GM21515 (cell line): ENCODE measurements around the gene ANO9.

Experiments
- ATAC-seq: cut with Tn5 transposase; IDR thresholded peaks from one replicate; pipeline ENCODE4 v1.9.1; 2021; ENCODE audit not compliant: unreplicated experiment

The ANO9 gene

DNA sequence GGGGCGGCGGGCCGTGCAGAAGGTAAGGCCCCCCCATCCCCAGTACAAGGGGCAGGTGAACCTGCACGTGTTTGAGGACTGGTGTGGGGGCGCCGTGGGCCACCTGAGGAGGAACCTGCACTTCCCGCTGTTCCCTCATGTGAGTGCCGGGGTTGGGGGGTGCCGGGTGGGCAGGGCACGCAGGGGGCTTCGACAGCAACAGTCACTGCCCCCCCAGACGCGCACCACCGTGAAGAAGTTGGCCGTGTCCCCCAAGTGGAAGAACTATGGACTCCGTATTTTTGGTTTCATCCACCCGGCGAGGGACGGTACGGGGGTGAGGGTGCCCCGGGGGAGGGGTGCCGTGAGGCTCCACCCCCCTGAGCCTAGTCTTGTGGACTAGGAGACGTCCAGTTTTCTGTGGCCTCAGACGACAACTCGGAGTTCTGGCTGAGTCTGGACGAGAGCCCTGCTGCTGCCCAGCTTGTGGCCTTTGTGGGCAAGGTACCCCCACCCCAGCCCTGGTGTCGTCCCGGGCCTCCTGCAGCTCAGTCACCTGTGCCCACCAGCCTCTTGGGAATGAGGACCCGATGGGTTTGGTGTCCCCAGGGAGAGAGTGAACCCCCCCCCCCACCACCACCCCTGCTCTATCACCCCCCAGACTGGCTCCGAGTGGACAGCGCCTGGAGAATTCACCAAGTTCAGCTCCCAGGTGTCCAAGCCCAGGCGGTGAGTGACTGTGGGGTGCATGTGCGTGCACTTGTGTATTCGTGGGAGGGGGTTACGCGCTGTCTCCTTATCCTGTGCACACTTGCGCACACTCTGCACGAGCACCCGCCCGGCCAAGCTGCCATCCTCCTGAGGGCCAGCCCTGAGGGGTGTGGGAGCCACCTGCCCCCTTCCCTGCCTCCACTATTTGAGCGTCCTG, 68.7 kb downstream of the ANO9 start:
- no peak for ATAC-seq

DNA sequence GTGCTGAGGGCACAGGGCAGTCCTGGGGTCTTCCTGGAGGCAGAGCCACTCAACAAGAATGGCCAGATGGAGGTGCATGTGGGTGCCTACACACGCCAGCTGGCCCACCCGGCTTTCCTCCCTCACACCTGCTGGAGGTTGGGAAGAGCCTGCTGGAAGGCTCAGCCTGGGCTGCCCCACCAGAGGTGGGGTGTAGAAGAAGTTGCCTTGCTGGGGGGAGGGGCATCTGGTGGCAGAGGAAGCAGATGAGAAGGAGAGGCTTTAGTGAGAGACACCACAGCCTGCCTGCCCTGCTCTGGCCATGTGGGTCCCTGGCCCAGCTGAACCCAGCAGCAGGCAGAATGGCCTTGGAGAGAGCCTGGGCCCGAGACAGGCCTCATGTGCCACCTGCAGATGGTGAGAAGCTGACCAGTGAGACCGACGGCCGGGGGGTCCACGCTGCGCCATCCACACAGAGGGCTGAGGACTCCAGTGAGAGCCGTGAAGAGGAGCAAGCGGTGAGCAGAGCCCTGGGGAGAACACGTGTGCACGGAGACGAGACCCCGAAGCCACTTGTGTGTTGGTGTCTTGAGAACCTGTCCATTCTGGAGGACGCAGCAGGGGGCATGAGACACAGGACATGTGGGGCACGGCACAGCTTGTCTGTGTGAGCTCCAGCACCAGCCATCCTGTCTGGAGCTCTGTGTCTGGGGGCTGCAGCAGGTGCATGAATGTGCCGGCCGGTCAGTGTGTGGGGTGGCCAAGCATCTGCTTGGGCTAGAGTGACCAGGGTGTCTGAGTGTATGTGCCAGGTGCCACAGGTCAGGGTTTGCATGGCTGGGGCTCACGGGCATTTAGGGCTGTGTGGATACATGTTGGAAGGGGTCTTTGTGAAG, 69.9 kb downstream of the ANO9 start:
- no peak for ATAC-seq

DNA sequence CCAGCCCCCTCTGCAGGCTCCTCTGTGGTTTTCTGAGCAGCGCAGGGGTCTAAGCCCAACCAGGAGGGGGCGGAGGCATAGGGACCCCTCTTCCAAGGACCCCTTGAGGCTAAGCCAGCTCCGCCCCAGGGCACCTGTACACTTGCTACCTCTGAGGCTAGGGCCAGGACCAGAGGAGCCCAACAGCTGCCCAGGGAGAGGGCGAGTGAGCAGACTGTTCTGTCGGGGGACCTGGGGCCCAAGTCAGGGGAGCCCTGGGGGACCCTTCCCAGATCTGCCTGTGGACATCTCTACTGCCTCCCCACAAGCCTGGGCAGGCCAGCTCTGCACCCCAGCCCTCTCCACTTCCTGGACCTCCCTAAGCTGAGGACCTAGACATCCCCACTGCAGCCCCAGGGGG, 70.8 kb downstream of the ANO9 start:
- ATAC-seq, result no peak

DNA sequence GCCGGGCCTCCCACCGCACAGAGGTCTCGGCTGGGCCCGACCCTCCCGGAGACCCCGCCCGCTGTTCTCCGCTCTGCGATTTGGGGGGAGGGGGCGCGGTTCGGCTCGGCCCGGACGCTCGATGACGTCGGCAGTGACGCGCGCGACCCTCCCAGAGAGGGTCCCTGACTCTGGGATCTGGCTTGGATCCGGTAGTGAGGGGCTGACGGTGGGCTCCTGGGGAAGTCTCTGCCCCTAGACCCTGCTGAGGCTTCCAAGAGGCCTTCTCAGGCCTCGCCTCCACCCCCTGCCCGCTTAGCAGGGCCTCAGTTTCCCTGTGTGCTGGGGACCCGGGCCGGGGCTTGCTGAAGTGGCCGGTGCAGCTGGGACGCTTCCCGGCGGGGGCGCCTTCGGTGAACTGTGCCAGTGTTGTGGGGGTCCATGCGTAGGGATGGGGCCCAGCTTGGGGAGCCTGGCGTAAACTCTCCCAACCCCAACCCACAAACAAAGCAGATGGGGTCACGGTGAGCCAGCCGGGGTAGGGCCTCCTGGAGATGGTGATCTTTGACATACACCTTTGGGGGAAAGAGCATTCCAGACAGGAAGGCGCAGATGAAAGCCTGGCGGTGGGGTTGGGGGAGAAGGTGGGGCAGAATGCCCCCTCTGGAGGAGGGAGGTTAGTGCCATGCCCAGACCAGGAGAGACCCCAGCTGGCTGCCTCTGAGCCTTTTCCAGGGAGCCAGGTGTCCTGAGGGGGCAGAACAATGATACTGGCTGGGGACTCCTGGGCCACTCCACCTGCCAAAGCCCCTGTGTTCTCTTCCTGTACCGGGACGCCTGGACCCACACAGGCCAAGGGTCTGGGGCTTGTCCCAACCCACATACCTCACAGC, 71.5 kb downstream of the ANO9 start:
- ATAC-seq, result no peak

DNA sequence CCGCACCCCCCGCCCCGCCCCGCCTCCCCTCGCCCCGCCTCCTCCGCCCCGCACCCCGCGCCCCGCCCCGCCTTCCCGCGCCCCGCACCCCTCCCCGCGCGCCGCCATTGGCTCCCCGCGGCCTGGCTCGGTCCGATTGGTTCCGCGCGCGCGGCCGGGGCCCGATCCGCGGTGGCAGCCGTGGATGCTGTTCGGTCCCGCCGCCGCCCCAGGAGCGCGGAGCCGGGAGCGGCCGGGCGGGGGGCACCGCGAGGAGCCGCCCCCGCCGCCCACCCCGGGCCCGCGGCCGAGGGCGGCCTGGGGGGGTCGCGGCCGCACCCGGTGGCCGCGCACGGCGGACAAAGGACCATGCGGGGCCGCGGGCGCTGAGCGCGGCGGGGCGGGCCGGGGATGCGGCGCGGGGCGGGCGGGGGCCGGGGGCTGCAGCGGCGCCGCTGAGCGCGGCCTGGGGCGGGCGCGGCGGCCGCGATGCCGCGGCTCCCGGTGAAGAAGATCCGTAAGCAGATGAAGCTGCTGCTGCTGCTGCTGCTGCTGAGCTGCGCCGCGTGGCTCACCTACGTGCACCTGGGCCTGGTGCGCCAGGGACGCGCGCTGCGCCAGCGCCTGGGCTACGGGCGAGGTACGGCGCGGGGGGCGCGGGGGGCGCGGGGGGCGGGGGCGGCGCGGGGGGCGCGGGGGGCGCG, 72.3 kb downstream of the ANO9 start, which contains the start of gene B4GALNT4:
TSS of gene B4GALNT4 (plus strand) at position 164 of the 683 bp plus-strand sequence. CDS start at position 469, 305 bp downstream.
- no peak for ATAC-seq

DNA sequence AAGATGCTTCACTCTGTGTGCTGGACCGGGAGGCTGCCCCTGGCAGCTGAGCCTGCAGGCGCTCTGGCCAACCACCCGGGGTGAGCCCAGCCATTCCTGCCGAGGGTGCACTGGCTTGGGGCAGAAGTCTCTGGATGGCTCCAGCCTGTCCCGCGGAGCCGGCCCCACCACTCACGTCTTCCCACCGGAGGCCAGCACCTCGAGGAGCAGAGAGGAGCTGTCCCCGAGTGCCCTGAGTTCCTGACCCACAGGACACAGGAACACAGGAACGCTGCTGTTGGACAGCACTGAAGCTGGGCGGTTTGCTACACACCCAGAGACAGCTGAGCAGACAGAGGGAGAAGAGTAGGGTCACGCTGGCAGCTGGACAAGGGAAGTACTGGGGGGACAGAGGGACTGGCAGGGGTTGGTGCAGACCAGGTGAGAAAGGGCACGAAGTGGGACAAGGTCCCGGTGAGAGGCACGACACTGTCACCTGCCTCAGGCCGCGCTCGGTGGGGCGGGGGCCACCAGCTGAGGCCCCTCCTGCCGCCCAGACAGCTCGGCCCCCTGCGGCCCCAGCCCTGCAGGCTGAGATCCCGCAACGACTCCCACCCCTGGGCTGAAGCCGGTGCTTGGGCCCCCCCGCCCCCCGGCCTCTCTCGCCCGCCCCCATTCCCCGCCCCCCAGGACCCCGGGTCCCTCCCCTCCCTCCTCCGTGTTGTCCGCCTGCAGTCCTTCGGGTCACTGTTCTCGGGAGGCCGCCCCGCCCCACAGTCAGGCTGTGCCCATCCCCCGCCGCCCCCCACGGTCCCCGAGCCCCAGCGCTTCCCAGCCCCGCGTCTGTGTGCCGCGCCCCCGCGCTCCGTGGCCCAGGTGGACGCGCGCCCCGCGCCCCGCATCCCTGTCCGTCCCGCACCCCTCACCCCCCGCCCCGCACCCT, 73.1 kb downstream of the ANO9 start:
- ATAC-seq, result no peak

DNA sequence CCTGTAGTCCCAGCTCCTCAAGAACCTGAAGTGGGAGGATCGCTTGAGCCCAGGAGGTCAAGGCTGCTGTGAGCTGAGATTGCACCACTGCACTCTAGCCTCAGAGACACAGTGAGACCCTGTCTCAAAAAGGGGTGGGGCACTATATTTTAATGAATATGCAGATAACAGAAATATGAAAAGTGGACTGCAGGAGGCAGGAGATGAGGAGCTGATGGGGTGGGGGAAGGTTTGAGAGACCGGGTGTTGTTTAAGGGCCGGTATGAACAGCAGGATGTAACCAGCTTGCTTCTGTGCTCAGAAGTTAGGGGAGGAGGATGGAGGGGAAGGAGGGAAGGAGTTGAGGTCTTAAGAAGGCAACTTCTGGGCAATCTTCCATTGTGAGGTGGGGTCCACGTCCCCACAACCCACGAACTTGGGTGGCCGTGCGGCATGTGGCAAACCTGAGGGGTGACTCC, 73.8 kb downstream of the ANO9 start:
- no peak for ATAC-seq
